HG02571 (cell line): ENCODE measurements around the gene SPDYE4.
"Not testable (repeated sequence)": the region's sequence is repeated elsewhere in the genome, so short reads cannot be mapped to it uniquely, and the experiment has no call there.

Experiments
- ATAC-seq: cut with Tn5 transposase; IDR thresholded peaks from one replicate; pipeline ENCODE4 v1.9.1; 2021; ENCODE audit warnings: mild to moderate bottlenecking, moderate library complexity; ENCODE audit not compliant: unreplicated experiment

SPDYE4 gene, protein sequence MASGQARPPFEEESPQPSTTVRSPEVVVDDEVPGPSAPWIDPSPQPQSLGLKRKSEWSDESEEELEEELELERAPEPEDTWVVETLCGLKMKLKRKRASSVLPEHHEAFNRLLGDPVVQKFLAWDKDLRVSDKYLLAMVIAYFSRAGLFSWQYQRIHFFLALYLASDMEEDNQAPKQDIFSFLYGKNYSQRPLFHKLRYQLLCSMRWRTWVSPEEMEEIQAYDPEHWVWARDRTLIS

DNA sequence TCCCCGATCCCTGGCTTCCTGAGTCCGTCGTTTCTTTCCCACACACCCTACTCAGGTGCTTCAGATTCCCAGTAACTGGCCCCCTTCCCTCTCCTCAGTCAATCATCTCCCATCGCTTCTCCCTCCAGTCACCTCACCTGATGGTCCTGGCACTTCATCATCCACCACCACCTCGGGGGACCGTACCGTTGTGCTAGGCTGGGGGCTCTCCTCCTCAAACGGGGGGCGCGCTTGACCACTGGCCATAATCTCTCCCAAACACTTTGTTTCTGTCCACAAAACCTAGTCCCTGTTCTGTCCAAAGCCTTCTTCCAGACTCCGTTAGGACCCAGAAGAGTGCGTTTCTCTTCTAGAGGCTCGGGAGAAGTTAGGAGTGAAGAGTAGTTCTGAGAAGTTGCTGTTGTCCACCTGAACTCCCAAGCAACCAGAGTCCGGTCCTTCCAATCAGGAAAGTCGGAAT, at the start of gene SPDYE4:
Gene SPDYE4, minus strand, starts transcription at position 410 of the 460 bp plus-strand sequence. Its CDS starts 164 bp downstream, at position 246.
- ATAC-seq: no peak

DNA sequence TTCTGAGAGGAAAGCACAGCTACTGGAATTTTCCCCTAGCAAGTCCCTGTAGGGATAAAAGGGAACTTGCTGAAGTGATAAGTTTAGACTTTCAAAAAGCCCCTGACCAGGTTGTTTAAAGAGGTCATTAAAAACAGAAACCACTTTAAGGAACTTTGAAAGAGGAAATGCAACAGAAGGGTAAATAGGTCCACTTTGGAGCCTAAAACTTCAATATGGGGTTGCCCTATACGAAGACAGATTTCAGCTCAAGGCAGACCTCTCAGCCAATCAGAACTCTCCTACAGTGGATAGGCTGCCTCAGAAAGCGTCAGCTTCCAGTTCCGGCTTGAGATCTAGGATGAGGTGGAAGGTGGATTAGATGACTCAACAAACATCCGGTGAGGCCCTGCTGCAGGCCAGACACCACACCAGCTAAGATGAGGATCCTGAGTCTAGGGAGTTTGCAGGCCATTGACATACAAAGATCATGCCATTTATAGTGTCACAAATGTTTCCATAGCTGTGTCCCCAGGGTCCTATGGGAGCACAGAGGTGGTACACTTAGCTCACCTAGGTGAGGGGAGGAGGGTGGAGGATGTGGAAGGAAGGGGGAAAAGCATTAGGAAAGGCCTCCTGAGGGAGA, 48.7 kb upstream of the SPDYE4 start:
- ATAC-seq: peak; percentile 68

DNA sequence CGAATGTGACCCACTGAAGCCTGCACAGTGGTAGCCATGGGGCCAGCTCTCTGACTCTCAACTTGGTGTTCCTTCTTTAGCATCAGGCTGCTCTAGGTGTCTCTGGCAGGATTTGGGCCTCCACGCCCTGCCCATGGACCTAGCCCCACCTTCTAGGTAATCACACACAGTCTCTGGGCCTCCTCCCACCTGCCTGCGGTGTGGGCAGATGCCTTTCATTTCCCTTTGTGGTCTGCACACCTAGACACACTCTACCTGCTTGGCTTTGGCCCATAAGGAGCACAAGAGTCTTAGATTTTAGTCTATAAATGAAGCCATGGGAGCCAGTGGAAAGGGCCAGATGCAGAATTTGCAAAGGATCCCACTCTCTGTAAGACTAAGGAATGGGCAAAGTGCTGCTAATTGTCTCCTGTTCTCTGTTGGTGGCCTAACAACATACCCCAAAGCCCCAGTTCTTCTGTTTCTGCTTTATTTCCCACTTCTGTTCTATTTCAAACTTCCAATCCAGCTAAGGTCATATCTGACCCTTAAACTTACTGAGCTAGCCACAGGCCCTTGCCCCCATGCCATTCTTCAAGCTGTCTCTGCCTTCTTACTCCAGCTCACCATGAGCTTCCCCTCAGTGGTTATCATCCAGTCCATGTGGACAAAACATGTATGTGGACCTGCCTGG, 48.0 kb upstream of the SPDYE4 start:
- ATAC-seq: no peak

DNA sequence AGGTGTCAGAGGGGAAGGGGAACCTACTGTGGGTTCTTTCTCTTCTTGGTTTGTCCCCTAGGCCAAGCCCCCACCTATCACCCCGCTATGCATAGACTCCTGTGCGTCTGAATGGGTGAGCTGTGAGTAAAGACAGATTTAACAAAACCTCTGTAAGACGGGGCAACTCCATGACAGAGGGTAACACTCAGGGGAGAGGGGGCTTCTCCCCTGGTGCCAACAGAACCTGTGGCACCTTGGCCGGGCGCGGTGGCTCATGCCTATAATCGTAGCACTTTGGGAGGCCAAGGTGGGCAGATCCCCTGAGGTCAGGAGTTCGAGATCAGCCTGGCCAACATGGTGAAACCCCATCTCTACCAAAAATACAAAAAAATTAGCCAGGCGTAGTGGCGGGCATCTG, 47.0 kb upstream of the SPDYE4 start:
- ATAC-seq: not testable (repeated sequence)

DNA sequence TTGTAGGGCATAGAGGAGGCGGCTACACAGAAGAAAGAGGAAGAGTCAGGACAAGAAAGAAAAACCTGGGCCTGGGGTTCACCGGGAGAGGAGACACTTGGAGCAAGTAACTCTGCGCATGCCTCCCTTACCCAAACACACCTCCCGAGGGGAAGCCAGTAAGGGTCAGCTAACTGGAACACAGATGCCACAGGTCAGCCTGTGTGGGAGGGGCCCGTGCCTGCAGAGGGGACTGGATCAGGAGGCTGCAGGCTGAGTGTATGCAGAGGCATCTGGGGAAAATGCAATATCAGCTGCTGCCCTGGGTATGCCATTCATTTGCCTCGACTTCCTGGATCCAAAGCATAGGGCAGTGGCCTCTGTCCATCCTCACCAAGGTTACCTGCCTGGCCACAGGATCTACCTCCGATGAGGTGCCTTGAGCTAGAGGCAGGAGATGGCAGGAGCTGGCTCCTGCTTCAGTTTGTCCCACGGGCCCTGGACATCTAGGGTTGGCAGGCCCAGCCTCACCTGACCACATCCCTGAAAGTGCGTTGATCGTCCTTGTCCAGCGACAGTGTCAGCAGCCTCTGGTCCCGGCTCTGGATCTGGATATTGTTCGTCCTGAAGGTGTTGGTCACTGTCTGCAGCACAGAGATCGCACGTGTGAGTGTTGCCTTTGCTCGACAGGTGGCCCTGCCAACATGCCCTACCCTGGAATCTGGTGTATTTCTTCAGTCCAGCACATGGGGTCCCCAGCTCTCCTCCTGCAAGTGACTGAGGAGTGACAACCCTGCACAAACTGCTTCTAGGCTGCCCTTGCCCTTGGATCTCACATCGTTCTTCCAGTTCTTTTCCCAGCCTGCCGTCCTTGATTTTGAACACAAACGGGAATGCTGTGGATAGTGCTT, 45.4 kb upstream of the SPDYE4 start:
- ATAC-seq: no peak

DNA sequence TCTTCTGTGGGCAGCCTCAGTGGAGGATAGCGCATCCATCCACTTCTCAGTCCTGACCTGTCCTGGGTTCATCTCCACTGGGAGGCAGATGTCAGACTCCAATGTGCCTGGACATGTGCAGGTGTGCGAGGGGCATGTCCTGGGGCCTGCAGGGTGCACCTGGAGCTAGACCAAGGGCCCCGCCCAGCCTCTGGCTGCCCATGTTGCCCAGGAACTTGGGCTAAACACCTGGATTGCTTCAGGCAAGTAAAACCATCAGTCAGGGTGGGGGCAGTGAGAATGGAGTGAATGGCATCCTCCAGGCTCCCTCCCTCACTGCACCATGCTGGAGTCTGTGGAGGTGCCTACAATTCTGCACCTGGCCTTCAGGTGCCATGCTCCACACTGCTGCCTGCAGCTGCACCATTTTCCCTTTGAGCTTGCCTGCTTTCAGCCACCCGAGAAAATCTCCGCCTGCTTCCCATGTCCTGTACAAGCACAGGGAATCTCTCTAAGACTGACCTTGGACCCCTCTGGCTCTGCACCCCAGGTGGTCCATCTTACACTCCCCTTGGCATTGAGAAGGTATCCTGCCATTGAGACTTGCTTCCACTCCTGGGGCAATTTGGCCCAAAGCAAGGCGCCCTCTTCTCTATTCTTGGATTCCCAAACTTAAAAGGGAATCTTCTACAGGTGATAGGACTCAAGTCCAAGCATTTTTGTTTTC, 42.9 kb upstream of the SPDYE4 start:
- no peak for ATAC-seq

DNA sequence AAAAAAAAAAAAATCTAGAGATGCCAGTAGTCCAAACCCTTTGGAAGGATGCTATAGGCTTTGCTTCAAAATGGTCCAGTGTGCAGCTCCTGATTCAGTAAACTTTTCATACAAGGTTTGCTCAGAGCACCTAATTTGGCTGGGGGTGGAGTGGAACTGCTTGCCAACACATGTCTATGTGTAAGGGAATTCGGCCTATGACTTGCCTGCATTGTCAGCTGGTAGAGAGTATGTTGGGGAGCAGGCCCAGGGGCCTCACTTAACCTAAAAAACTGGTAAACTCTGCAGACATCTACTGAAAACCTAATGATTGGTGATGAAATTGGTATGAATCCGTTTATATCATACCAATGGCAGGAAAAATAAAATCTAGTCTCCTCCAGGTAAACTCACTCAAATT, 42.3 kb upstream of the SPDYE4 start:
- ATAC-seq: no peak

DNA sequence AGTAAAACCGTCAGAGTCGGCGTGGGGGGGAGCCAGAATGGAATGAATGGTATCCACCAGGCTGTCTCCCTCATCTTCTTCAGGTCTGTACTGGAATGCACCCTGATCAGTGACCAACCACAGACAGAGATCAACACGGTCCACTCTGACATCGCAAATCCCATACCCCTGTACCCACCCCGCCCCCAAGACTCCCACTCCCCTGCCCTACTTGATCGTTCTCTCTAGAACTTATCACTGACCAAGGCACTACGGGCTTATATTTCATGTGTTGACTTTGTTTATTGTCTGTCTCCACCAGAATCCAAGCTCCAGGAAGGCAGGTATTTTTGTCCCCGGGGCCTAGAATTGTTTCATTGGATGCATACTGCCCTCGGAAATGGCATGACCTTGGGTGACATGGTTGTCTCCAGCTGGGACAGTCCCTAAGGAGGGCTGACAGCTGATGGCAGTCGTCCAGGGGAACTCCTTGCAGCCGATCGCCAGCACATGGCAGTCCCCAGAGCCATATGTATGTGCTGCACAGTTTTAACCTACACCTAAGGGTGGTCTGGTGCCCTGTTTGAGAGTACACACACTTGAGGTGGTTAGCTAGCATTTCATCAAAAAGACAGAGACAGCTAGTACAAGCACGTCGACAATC, 41.3 kb upstream of the SPDYE4 start:
- ATAC-seq: no peak

DNA sequence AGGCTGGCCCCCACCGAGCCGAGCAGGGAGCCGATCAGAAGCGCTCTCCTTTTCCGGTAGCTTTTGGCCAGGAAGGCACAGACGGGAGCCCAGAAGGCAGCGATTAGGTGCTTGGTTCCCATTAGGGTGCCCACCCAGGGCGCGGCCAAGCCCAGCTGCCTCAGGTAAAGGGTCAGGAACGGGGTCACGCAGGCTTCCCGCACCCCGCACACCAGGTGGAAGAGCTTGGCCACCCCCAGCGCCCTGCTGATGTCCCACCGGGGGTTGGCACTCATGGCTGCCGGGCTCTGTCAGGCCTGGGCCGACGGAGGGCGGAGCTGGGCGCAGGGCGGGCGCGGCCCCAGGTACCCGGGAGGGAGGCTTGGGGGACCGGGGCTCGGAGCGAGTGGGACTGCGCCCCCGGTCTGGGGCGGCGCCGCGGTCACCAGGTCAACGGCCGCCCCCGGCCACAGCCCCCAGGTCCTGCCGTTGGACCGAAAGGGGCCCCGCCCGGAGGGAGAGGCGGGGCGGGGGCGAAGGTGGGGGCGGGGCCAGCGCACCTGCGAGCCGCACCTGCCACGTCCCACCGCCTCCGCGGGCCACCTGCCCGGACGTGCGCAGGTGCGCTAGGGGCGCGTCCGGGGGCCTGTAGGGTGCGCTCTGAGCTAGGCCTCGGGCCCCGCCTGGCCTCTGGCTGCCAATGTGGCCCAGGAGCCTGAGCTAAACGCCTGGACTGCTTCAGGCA, 40.7 kb upstream of the SPDYE4 start, which contains the start of gene MFSD6L:
Gene MFSD6L, minus strand, starts transcription at position 520 of the 724 bp plus-strand sequence. Its CDS starts 245 bp downstream, at position 275.
- ATAC-seq: no peak

DNA sequence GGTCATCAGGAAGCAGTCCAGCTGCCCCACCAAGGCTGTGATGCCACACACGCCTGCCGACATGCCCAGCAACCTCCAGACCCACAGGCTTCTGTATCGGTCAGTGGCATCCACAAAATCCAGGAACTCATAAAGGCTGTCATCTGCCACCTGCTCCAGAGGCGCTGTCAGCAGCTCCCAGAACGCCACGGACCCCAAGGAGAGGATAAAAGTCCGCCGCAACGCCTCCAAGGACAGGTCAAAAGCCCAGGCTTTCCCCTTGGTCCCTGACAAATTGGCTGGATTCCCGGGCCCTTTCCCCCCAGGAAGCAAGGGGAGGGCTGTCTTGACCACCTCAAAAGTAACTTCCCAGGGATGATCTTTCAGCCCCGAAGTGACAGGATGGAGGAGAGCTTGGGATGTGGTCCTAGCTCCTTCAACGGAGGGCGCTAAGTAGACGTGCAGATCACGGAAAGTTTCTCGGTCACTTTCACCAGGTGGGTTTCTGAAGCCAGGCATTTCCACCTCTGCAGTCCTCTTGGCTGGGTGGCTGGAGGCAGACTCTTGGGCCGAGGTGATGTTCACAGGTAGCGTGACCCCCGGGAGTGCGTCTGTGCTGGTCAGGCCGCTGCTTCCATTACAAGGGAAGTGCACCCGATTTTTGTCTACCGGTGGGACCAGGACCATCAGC, 40.0 kb upstream of the SPDYE4 start:
- ATAC-seq: no peak

DNA sequence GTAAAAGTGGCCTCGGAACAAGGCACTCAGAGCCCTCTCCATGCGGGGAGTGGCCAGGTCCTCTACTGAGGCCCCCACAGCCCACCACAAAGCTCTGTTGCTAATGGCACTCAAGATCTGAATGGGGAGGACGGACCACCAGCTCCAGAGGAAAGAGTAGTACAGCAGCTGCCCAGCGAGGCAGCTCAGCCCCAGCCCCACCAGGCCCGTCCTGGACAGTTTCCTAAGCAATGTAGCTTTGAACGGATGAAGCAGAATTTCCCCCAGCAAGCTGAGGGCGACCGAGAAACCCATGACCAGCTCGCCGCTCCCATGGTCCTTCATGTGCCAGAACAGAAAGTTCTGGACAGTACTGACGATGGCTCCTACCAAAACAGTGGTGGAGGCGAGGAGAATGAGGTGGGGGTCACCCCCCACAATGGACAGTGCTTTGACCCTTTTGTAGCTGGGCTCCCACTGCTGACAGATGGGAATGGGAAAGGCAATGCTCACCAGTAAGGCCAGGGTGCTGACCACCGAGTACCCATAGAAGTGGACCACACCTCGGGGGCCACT, 39.4 kb upstream of the SPDYE4 start:
- no peak for ATAC-seq

DNA sequence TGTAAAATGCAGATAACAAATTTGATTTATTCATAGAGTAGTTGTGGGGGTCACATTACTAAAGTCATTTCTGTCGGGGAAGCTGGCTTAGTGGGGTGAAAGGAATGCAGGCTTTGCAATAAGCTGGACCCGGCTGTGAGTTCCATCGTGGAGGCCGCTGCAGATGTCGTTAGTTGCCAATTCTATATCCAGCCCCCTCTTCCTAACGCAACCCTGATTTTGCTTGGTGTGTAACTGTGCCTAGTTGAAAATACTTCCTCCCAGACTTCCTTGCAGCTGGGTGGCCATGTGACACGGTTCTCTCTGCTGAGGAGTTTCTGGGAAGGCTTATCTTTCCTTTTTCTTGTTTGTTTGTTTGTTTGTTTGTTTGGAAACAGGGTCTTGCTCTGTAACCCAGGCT, 36.3 kb upstream of the SPDYE4 start:
- no peak for ATAC-seq

DNA sequence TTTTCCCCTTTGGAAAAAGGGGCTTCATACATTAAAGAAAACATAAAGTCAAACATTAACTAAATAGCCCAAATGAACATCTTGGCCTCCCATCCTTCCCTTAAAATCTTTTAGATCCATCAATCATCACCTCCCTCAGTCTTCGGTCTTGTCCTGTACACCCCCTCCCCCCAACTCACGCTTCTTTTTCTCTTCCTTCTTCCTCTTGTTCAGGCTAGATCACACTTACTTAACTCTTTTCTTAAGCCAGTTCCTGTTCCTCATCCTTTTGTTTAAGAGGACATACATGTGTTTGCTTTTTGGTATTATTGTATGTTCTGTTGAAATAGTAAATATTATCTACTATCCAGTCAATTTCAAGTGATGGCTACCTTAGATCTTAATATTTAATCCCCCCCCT, 35.3 kb upstream of the SPDYE4 start:
- no peak for ATAC-seq

DNA sequence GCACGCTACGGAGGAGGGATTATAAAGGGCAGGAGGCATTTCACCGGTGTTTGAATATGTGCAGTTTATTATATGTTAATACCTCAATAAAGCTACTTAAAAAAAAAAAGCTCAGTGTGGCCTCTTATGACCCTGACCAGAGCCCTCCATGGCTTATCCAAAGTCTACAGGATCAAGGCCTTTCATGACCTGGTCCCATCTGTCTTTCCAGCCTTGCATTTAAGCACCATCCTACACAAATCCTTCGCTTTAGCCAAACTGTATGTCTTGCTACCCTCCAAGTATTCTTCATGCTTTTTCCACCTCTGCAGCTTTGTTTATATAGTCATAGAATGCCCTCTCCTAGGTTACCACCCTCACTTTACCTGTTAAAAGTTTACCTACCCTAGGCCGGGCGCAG, 34.3 kb upstream of the SPDYE4 start:
- ATAC-seq: no peak

DNA sequence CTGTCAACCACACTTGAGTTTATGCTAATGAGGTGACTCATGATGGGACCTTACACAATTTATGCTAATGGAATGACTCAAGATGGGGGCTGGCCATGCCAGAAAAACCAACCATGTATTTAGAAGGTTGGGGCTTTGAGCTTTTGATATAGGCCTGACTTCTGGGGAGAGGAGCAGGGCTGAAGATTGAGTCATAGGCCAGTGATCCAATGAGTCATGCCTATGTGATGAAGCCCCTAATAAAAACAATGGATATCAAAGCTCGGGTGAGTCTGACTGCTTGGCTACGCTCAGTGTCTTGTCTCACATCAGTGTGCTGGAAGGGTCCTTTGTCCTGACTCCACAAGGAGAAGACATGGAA, 33.5 kb upstream of the SPDYE4 start:
- ATAC-seq: no peak

DNA sequence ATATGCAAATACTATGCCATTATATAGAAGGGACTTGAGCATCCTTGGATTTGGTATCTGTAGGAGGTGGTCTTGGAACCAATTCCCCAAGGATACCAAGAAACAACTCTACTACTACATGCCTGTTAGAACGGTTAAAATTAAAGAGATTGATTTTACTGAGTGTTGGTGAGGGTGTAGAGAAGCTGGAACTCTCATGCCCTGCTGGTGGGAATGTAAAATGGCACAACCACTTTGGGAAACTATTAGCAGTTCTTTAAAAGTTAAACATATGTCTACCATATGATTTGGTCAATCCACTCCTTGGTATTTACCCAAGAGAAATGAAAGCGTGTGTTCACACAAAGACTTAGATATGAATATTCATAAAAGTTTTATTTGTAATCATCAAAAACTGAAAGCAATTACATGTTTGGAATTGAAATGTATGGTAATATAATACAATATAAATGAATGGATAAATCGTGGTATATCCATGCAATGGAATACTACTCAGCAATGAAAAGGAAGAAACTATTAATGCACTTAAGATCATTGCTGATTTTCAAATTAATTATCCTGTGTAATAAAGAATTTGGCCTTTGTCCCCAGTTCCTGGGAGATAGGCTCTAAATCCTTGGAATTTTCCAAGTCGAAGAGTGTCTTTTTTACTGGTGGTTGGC, 33.0 kb upstream of the SPDYE4 start:
- no peak for ATAC-seq

DNA sequence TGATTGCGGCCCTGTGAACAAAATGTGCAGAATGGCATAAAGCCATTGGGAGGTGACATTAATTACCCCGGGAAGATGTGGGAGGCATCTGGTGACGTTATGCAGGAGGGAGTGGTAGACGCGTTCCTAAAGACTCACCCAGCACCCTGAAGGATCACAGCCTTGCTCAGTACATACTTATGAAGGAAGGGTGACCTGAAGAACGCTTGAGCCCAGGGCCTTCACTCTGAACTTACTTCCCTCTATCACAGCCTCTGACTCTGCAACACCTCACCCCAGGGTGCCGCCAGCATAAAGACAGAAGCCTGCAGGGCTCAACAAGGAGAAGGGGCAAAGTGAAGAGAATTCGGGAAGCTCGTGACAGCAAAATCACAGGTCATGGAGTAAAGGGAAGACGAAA, 31.4 kb upstream of the SPDYE4 start:
- ATAC-seq: no peak

DNA sequence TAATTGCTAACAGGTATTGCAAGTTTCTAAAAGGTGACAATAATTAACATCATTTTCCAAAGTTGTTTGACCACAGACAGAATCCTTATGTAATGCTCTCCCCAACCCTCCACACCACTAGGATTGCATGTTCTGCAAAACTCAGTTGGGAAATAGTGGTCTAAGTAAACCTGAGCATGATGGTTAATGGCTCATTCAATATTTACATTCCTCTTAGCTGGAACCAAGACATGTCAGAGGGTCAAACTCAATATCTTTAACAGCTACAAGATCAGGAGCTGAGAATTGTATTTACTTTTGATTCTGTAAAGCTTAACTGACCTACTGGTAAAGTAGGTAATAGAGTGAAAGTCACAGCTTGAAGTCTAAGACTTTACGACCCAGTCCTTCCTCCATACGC, 30.7 kb upstream of the SPDYE4 start:
- no peak for ATAC-seq
